GM12878 (cell line): ENCODE measurements around the gene IRAG1. TPM values are rescaled to one million over a fixed set of nuclear protein-coding genes. Genes with fewer than 3 reads are reported as not detected.

Experiments
- ATAC-seq: fragments of 200-7000 bp; cut with Tn5 transposase; 3 replicates; pipeline ENCODE4 v1.9.1; 2020; ENCODE audit warnings: mild to moderate bottlenecking, moderate library complexity
- BruUV-seq: library from RNA; stranded (reverse); fragments of 400-500 nt; replicated peaks from 2 replicates; lab custom pipeline; 2021; lab: Mats Ljungman, UMichigan
- CTCF ChIA-PET: fragments of 300-600 bp; sonication (Branson Sonifier 250); formaldehyde crosslinking; extraction: SDS; loops from one replicate; lab custom pipeline; 2021; ENCODE audit warnings: inconsistent platforms; lab: Yijun Ruan, JAX
- POLR2A ChIA-PET: fragments of 350-600 bp; formaldehyde crosslinking; extraction: SDS; loops from one replicate; lab custom pipeline; 2021; ENCODE audit warnings: inconsistent platforms; lab: Charles Lee
- RAD21 ChIA-PET: fragments of 300-600 bp; sonication (Branson Sonifier 250); formaldehyde crosslinking; loops from one replicate; lab custom pipeline; 2023; ENCODE audit warnings: antibody characterized with exemption; ENCODE audit not compliant: unreplicated experiment; lab: Charles Lee
- SMC1A ChIA-PET: fragments of 300-600 bp; sonication (Branson Sonifier 250); formaldehyde crosslinking; loops from one replicate; lab custom pipeline; 2023; ENCODE audit not compliant: unreplicated experiment, uncharacterized antibody; lab: Charles Lee
- DNase-seq: peaks from one replicate; pipeline ENCODE4 v3.0.0-alpha.2; 2011; ENCODE audit warnings: low read depth, low spot score
- FAIRE-seq: peaks from 3 replicates; lab custom pipeline; 2011; peaks lifted over from hg19 to GRCh38; lab: Jason Lieb, UNC
- H2AFZ ChIP-seq: 2 replicates; pipeline ENCODE4 v1.6.0; 2011; ENCODE audit warnings: low read depth, low read length, control low read depth; ENCODE audit not compliant: control insufficient read depth
- H3K27ac ChIP-seq: 2 replicates; pipeline ENCODE4 v1.5.1; 2011; ENCODE audit warnings: control low read depth; ENCODE audit not compliant: control insufficient read depth, insufficient read depth
- H3K27me3 ChIP-seq, 2 experiments: replicated peaks in 1 of 2; 2 replicates each; pipeline versions ENCODE4 v1.6.0 to v1.6.1; 2011; ENCODE audit warnings: low read length in 1 of 2; ENCODE audit not compliant: control insufficient read depth in 2 of 2, insufficient read depth in 2 of 2
- H3K36me3 ChIP-seq, 2 experiments: 2 replicates each; pipeline ENCODE4 v1.5.1; 2011; ENCODE audit warnings: low read length in 1 of 2; ENCODE audit not compliant: control insufficient read depth in 2 of 2, insufficient read depth in 2 of 2
- H3K4me1 ChIP-seq: 2 replicates; pipeline ENCODE4 v1.6.1; 2011; ENCODE audit warnings: mild to moderate bottlenecking, low read length, moderate library complexity, mixed read lengths; ENCODE audit not compliant: control insufficient read depth, insufficient read depth
- H3K4me2 ChIP-seq: 2 replicates; pipeline ENCODE4 v1.6.0; 2011; ENCODE audit warnings: control low read depth; ENCODE audit not compliant: control insufficient read depth, insufficient read depth
- H3K4me3 ChIP-seq: fragments of 200-600 bp; sonication (generic); 2 replicates; pipeline ENCODE4 v1.5.1; 2016
- H3K79me2 ChIP-seq: 2 replicates; pipeline ENCODE4 v1.6.0; 2011; ENCODE audit warnings: low read length; ENCODE audit not compliant: control insufficient read depth, insufficient read depth
- H3K9ac ChIP-seq: 2 replicates; pipeline ENCODE4 v1.8.0; 2011; ENCODE audit warnings: low read length, control low read depth, mixed read lengths; ENCODE audit not compliant: control insufficient read depth, insufficient read depth
- H3K9me3 ChIP-seq: replicated peaks from 3 replicates; pipeline ENCODE4 v1.5.1; 2011; ENCODE audit warnings: mild to moderate bottlenecking, low read length; ENCODE audit not compliant: control insufficient read depth, insufficient read depth
- H4K20me1 ChIP-seq: 2 replicates; pipeline ENCODE4 v1.6.0; 2011; ENCODE audit not compliant: control insufficient read depth, insufficient read depth
- CHD1 ChIP-seq: IDR thresholded peaks from 2 replicates; pipeline ENCODE4 v1.6.1; 2012; ENCODE audit warnings: low read depth, low read length, improper control_type of control experiment
- MXI1 ChIP-seq: fragments of 150-350 bp; IDR thresholded peaks from 2 replicates; pipeline ENCODE4 v1.6.1; 2011; ENCODE audit warnings: low read depth, mild to moderate bottlenecking, inconsistent platforms, low read length, improper control_type of control experiment
- NBN ChIP-seq: fragments of 450-650 bp; IDR thresholded peaks from 2 replicates; pipeline ENCODE4 v1.6.1; 2016
- POLR2AphosphoS2 ChIP-seq: IDR thresholded peaks from 2 replicates; pipeline ENCODE4 v1.6.1; 2011; ENCODE audit warnings: low read depth, mild to moderate bottlenecking, low read length, improper control_type of control experiment, moderate library complexity
- SIN3A ChIP-seq: IDR thresholded peaks from 2 replicates; pipeline ENCODE4 v1.6.1; 2012; ENCODE audit warnings: low read depth, low read length, improper control_type of control experiment
- WGBS: methylation state at CpG from one replicate; pipeline ENCODE4 v1.1.6; 2016; ENCODE audit warnings: low lambda C conversion rate; ENCODE audit not compliant: insufficient replicate concordance, insufficient coverage; ENCODE audit errors: missing lambda C conversion rate; 5-methylcytosine and 5-hydroxymethylcytosine counted together
- in situ Hi-C: fragments of 300-500 bp; cut with MboI; formaldehyde crosslinking; loops from 9 replicates; pipeline ENCODE4 v1.14.3; 2018; ENCODE audit warnings: mixed read lengths
- intact Hi-C: fragments of 100-400 bp; cut with micrococcal nuclease; formaldehyde crosslinking; loops from one replicate; pipeline ENCODE4 v1.14.2; 2022; ENCODE audit not compliant: unreplicated experiment
- polyA plus RNA-seq, 11 experiments: library from polyadenylated mRNA; depleted of rRNA in 4 of 11; unstranded in 6 of 11; stranded (reverse) in 5 of 11; fragments of >200 nt; fragmentation: Nextera tagmentation in 4 of 11; fragmentation: Illumina TruSeq in 1 of 11; extraction: Ambion mirVana in 4 of 11; extraction: Trizol in 1 of 11; gene quantifications; 1 replicate in 1 of 11; 2 replicates in 10 of 11; pipeline versions ENCODE4 v1.2.1 to v1.2.3, GENCODE V29; 2011 to 2016; ENCODE audit warnings: inconsistent platforms in 2 of 11, missing spikeins in 2 of 11, low read depth in 1 of 11
- total RNA-seq, 4 experiments: library from RNA; depleted of rRNA in 3 of 4; stranded (reverse); fragments of >200 nt in 3 of 4; fragmentation: Illumina TruSeq in 1 of 4; extraction: Trizol in 1 of 4; gene quantifications; 2 replicates each; pipeline versions ENCODE4 v1.2.1 to v1.2.3, GENCODE V29; 2013 to 2021
- TF ChIP-seq, protein P1 (sequence below): fragments of 450-650 bp; IDR thresholded peaks from 2 replicates; pipeline ENCODE4 v1.6.1; 2018; ENCODE audit warnings: mild to moderate bottlenecking, low read depth, moderate library complexity; ENCODE audit not compliant: partially characterized antibody
- TF ChIP-seq, protein P2 (sequence below): fragments of 450-650 bp; IDR thresholded peaks from 2 replicates; pipeline ENCODE4 v1.6.1; 2017; ENCODE audit warnings: low read depth, mild to moderate bottlenecking, moderate library complexity
- TF ChIP-seq, protein P3 (sequence below): IDR thresholded peaks from 2 replicates; pipeline ENCODE4 v1.6.1; 2012; ENCODE audit warnings: mild to moderate bottlenecking, low read depth, low read length
- TF ChIP-seq, protein P4 (sequence below): fragments of 150-350 bp; IDR thresholded peaks from 2 replicates; pipeline ENCODE4 v1.6.1; 2016; ENCODE audit warnings: low read depth, low read length
- TF ChIP-seq, protein P5 (sequence below): IDR thresholded peaks from 2 replicates; pipeline ENCODE4 v1.6.1; 2012; ENCODE audit warnings: low read depth, low read length, improper control_type of control experiment

Gene IRAG1
- total and polyA plus RNA-seq, 10 of the 15 experiments (the other 5 are each of a cell fraction or from before 2014, with no cell fraction given) = 0.02 to 0.18 (median 0.06) TPM; not detected in 4

DNA sequence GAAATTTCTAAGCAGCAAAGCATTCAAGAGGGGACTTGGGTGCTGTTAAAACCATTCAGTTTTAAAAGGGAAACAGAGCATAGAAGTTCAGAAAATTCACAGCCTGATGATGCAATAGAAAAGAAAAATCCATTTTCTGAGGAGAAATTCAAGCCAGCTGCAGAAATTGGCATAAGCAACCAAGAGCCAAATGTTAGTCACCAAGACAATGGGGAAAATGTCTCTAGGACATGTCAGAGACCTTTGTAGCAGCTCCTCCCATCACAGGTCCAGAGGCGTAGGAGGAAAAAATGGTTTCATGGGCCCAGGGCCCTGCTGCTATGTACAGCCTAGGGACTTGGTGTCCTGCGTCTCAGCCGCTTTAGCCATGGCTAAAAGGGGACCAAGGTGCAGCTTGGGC is 5.5 kb upstream of the IRAG1 start:
- Histone ChIP-seq H3K36me3 (no peaks in the 10 kb centered on the region), H4K20me1 (no peaks in the 10 kb centered on the region), H3K9me3 (peaks cover 2% of the 10 kb centered on the region; the same call in 1 of the 3 replicates), H3K4me1 (no peaks in the 10 kb centered on the region), H3K9ac (no peak overlapping the region), H3K27ac (no peak overlapping the region), H3K4me3 (no peak overlapping the region), H3K27me3 (no peaks in the 10 kb centered on the region), H3K4me2 (no peak overlapping the region), H2AFZ (no peak overlapping the region), H3K79me2 (no peaks in the 10 kb centered on the region)
- CTCF ChIA-PET = no interaction called here
- POLR2A ChIA-PET = no interaction called here
- in situ Hi-C loops = no loop called here
- RAD21 ChIA-PET = no interaction called here
- DNase-seq (no peak), ATAC-seq (no peak), FAIRE-seq (no peak)
- intact Hi-C loops = no loop called here
- SMC1A ChIA-PET = no interaction called here
- BruUV-seq = no TSS peak
- 81% methylated on average over 3 of the region's 3 CpGs for WGBS
- TF ChIP-seq SIN3A (no peak), NBN (no peak), CHD1 (no peak), MXI1 (no peak), POLR2AphosphoS2 (no peak)
- TF ChIP-seq, protein P1, sequence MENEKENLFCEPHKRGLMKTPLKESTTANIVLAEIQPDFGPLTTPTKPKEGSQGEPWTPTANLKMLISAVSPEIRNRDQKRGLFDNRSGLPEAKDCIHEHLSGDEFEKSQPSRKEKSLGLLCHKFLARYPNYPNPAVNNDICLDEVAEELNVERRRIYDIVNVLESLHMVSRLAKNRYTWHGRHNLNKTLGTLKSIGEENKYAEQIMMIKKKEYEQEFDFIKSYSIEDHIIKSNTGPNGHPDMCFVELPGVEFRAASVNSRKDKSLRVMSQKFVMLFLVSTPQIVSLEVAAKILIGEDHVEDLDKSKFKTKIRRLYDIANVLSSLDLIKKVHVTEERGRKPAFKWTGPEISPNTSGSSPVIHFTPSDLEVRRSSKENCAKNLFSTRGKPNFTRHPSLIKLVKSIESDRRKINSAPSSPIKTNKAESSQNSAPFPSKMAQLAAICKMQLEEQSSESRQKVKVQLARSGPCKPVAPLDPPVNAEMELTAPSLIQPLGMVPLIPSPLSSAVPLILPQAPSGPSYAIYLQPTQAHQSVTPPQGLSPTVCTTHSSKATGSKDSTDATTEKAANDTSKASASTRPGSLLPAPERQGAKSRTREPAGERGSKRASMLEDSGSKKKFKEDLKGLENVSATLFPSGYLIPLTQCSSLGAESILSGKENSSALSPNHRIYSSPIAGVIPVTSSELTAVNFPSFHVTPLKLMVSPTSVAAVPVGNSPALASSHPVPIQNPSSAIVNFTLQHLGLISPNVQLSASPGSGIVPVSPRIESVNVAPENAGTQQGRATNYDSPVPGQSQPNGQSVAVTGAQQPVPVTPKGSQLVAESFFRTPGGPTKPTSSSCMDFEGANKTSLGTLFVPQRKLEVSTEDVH = no peak
- TF ChIP-seq, protein P2, sequence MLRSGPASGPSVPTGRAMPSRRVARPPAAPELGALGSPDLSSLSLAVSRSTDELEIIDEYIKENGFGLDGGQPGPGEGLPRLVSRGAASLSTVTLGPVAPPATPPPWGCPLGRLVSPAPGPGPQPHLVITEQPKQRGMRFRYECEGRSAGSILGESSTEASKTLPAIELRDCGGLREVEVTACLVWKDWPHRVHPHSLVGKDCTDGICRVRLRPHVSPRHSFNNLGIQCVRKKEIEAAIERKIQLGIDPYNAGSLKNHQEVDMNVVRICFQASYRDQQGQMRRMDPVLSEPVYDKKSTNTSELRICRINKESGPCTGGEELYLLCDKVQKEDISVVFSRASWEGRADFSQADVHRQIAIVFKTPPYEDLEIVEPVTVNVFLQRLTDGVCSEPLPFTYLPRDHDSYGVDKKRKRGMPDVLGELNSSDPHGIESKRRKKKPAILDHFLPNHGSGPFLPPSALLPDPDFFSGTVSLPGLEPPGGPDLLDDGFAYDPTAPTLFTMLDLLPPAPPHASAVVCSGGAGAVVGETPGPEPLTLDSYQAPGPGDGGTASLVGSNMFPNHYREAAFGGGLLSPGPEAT = no peak
- TF ChIP-seq, protein P3, sequence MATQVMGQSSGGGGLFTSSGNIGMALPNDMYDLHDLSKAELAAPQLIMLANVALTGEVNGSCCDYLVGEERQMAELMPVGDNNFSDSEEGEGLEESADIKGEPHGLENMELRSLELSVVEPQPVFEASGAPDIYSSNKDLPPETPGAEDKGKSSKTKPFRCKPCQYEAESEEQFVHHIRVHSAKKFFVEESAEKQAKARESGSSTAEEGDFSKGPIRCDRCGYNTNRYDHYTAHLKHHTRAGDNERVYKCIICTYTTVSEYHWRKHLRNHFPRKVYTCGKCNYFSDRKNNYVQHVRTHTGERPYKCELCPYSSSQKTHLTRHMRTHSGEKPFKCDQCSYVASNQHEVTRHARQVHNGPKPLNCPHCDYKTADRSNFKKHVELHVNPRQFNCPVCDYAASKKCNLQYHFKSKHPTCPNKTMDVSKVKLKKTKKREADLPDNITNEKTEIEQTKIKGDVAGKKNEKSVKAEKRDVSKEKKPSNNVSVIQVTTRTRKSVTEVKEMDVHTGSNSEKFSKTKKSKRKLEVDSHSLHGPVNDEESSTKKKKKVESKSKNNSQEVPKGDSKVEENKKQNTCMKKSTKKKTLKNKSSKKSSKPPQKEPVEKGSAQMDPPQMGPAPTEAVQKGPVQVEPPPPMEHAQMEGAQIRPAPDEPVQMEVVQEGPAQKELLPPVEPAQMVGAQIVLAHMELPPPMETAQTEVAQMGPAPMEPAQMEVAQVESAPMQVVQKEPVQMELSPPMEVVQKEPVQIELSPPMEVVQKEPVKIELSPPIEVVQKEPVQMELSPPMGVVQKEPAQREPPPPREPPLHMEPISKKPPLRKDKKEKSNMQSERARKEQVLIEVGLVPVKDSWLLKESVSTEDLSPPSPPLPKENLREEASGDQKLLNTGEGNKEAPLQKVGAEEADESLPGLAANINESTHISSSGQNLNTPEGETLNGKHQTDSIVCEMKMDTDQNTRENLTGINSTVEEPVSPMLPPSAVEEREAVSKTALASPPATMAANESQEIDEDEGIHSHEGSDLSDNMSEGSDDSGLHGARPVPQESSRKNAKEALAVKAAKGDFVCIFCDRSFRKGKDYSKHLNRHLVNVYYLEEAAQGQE = no peak
- TF ChIP-seq, protein P4, sequence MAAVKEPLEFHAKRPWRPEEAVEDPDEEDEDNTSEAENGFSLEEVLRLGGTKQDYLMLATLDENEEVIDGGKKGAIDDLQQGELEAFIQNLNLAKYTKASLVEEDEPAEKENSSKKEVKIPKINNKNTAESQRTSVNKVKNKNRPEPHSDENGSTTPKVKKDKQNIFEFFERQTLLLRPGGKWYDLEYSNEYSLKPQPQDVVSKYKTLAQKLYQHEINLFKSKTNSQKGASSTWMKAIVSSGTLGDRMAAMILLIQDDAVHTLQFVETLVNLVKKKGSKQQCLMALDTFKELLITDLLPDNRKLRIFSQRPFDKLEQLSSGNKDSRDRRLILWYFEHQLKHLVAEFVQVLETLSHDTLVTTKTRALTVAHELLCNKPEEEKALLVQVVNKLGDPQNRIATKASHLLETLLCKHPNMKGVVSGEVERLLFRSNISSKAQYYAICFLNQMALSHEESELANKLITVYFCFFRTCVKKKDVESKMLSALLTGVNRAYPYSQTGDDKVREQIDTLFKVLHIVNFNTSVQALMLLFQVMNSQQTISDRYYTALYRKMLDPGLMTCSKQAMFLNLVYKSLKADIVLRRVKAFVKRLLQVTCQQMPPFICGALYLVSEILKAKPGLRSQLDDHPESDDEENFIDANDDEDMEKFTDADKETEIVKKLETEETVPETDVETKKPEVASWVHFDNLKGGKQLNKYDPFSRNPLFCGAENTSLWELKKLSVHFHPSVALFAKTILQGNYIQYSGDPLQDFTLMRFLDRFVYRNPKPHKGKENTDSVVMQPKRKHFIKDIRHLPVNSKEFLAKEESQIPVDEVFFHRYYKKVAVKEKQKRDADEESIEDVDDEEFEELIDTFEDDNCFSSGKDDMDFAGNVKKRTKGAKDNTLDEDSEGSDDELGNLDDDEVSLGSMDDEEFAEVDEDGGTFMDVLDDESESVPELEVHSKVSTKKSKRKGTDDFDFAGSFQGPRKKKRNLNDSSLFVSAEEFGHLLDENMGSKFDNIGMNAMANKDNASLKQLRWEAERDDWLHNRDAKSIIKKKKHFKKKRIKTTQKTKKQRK = no peak
- TF ChIP-seq, protein P5, sequence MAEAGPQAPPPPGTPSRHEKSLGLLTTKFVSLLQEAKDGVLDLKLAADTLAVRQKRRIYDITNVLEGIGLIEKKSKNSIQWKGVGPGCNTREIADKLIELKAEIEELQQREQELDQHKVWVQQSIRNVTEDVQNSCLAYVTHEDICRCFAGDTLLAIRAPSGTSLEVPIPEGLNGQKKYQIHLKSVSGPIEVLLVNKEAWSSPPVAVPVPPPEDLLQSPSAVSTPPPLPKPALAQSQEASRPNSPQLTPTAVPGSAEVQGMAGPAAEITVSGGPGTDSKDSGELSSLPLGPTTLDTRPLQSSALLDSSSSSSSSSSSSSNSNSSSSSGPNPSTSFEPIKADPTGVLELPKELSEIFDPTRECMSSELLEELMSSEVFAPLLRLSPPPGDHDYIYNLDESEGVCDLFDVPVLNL = no peak
